OCI-LY3 (cell line): ENCODE results near the gene IQCN.

Source experiments
- H2AFZ ChIP-seq: fragments of 200-600, 300-600 bp; shearing (Covaris generic); 2 replicates; pipeline ENCODE4 v1.6.0; 2014; ENCODE audit warnings: antibody characterized with exemption, low read depth, low read length
- H3K27ac ChIP-seq: fragments of 200-600, 300-600 bp; sonication (generic); 2 replicates; pipeline ENCODE4 v1.5.1; 2014; ENCODE audit warnings: mild to moderate bottlenecking, low read length, moderate library complexity, mixed read lengths
- H3K27me3 ChIP-seq: fragments of 200-600, 300-600 bp; sonication (generic); 2 replicates; pipeline ENCODE4 v1.6.1; 2014; ENCODE audit warnings: low read depth, low read length, mixed read lengths
- H3K36me3 ChIP-seq: fragments of 200-600, 300-600 bp; sonication (generic); replicated peaks from 2 replicates; pipeline ENCODE3; 2014; ENCODE audit warnings: low read depth, low read length, mixed read lengths
- H3K4me1 ChIP-seq: fragments of 300-600, 200-600 bp; sonication (generic); 2 replicates; pipeline ENCODE4 v1.6.1; 2014; ENCODE audit warnings: low read length, mixed read lengths
- H3K4me2 ChIP-seq: fragments of 200-600, 300-600 bp; sonication (generic); 2 replicates; pipeline ENCODE4 v1.6.1; 2014; ENCODE audit warnings: low read length, mixed read lengths
- H3K4me3 ChIP-seq: fragments of 300-600, 200-600 bp; sonication (generic); 2 replicates; pipeline ENCODE4 v1.5.1; 2014; ENCODE audit warnings: antibody characterized with exemption, mild to moderate bottlenecking, low read length, moderate library complexity
- H3K79me2 ChIP-seq: fragments of 300-600, 200-600 bp; shearing (Covaris generic); 2 replicates; pipeline ENCODE4 v1.6.1; 2014; ENCODE audit warnings: mild to moderate bottlenecking, low read length, mixed read lengths
- H3K9ac ChIP-seq: fragments of 300-600, 200-600 bp; shearing (Covaris generic); 2 replicates; pipeline ENCODE4 v1.6.0; 2014; ENCODE audit warnings: mild to moderate bottlenecking, low read length, moderate library complexity
- H3K9me3 ChIP-seq: fragments of 200-600, 300-600 bp; shearing (Covaris generic); 2 replicates; pipeline ENCODE4 v1.6.1; 2014; ENCODE audit warnings: low read length, mixed read lengths; ENCODE audit not compliant: insufficient read depth
- H4K20me1 ChIP-seq: fragments of 200-600, 300-600 bp; sonication (generic); 2 replicates; pipeline ENCODE4 v1.6.1; 2016; ENCODE audit warnings: low read length, mixed read lengths; ENCODE audit not compliant: insufficient read depth
- CTCF ChIP-seq: fragments of 200-600, 300-600 bp; sonication (generic); IDR thresholded peaks from 2 replicates; pipeline ENCODE4 v1.5.1; 2014; ENCODE audit warnings: antibody characterized with exemption, low read length, low read depth
- EZH2phosphoT487 ChIP-seq: fragments of 200-600 bp; shearing (Covaris generic); IDR thresholded peaks from 2 replicates; pipeline ENCODE4 v1.6.1; 2018; ENCODE audit warnings: antibody characterized with exemption, mixed run types, low read depth

IQCN gene

GRCh38 chr19:18234194-18234593, 40.1 kb downstream of the IQCN start:
- Histone ChIP-seq H3K9me3 (no peaks in the 10 kb centered on the region), H3K36me3 (no peaks in the 10 kb centered on the region), H3K4me1 (no peaks in the 10 kb centered on the region), H3K4me3 (no peak overlapping the region), H3K79me2 (no peaks in the 10 kb centered on the region), H3K9ac (no peak overlapping the region), H4K20me1 (no peaks in the 10 kb centered on the region; the same call in 1 of the 2 replicates), H3K27ac (no peak overlapping the region), H3K4me2 (no peak overlapping the region), H3K27me3 (peaks cover 12% of the 10 kb centered on the region; the same call in 1 of the 2 replicates), H2AFZ (no peak overlapping the region)
- TF ChIP-seq CTCF (no peak), EZH2phosphoT487 (no peak)

- Histone ChIP-seq H3K4me3 (no peak overlapping the region), H3K9ac (no peak overlapping the region), H4K20me1 (no peaks in the 10 kb centered on the region; the same call in 1 of the 2 replicates), H3K27ac (no peak overlapping the region), H3K27me3 (peaks cover 12% of the 10 kb centered on the region; the same call in 1 of the 2 replicates), H2AFZ (no peak overlapping the region), H3K4me1 (no peaks in the 10 kb centered on the region), H3K4me2 (no peak overlapping the region), H3K36me3 (no peaks in the 10 kb centered on the region), H3K9me3 (no peaks in the 10 kb centered on the region), H3K79me2 (no peaks in the 10 kb centered on the region)
- TF ChIP-seq CTCF (no peak), EZH2phosphoT487 (no peak)
Observed at GRCh38 chr19:18233224-18233825, 40.9 kb downstream of the IQCN start.

- no peak overlapping the region for H3K27ac ChIP-seq
- no peak overlapping the region for H3K4me3 ChIP-seq
Observed at GRCh38 chr19:18232540-18233223, 41.6 kb downstream of the IQCN start.

More at GRCh38 chr19:18232540-18233223, 41.6 kb downstream of the IQCN start:
- Histone ChIP-seq H3K36me3 (no peaks in the 10 kb centered on the region), H2AFZ (no peak overlapping the region), H3K4me1 (no peaks in the 10 kb centered on the region), H3K9me3 (no peaks in the 10 kb centered on the region), H4K20me1 (no peaks in the 10 kb centered on the region; the same call in 1 of the 2 replicates), H3K27me3 (peaks cover 12% of the 10 kb centered on the region; the same call in 1 of the 2 replicates), H3K9ac (no peak overlapping the region), H3K4me2 (no peak overlapping the region), H3K79me2 (no peaks in the 10 kb centered on the region)
- TF ChIP-seq EZH2phosphoT487 = no peak
- no peak for TF ChIP-seq CTCF
